ENCODE results near the gene GGCX.

- TF ChIP-seq, protein P1, sequence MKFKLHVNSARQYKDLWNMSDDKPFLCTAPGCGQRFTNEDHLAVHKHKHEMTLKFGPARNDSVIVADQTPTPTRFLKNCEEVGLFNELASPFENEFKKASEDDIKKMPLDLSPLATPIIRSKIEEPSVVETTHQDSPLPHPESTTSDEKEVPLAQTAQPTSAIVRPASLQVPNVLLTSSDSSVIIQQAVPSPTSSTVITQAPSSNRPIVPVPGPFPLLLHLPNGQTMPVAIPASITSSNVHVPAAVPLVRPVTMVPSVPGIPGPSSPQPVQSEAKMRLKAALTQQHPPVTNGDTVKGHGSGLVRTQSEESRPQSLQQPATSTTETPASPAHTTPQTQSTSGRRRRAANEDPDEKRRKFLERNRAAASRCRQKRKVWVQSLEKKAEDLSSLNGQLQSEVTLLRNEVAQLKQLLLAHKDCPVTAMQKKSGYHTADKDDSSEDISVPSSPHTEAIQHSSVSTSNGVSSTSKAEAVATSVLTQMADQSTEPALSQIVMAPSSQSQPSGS (tag by site-specific recombination; IDR thresholded peaks at IDR 0.05; ENCODE audit: low read depth): no peak
- TF ChIP-seq, protein P2, sequence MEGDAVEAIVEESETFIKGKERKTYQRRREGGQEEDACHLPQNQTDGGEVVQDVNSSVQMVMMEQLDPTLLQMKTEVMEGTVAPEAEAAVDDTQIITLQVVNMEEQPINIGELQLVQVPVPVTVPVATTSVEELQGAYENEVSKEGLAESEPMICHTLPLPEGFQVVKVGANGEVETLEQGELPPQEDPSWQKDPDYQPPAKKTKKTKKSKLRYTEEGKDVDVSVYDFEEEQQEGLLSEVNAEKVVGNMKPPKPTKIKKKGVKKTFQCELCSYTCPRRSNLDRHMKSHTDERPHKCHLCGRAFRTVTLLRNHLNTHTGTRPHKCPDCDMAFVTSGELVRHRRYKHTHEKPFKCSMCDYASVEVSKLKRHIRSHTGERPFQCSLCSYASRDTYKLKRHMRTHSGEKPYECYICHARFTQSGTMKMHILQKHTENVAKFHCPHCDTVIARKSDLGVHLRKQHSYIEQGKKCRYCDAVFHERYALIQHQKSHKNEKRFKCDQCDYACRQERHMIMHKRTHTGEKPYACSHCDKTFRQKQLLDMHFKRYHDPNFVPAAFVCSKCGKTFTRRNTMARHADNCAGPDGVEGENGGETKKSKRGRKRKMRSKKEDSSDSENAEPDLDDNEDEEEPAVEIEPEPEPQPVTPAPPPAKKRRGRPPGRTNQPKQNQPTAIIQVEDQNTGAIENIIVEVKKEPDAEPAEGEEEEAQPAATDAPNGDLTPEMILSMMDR (tag by site-specific recombination; IDR thresholded peaks at IDR 0.05): no peak
- no peak for TF ChIP-seq ZNF785 (tag by site-specific recombination; IDR thresholded peaks at IDR 0.05)
- no peak for TF ChIP-seq ZFP3 (tag by site-specific recombination; IDR thresholded peaks at IDR 0.05; ENCODE audit: low read depth)
- TF ChIP-seq MYNN (tag by site-specific recombination; IDR thresholded peaks at IDR 0.05; ENCODE audit: borderline replicate concordance): no peak
- TF ChIP-seq ZNF658 (tag by site-specific recombination; IDR thresholded peaks at IDR 0.05): no peak
- no peak for TF ChIP-seq PBX3 (CRISPR knock-in tag; IDR thresholded peaks at IDR 0.05)
- no peak for TF ChIP-seq YY1 (tag by site-specific recombination; IDR thresholded peaks at IDR 0.05)
Measured at GRCh38 chr2:85549826-85550225, 11.5 kb downstream of the GGCX start.

Measured in HEK293 (cell line).